GM18951 (cell line): ENCODE data around the gene DRC3.
"Not testable (repeated sequence)": the region's sequence is repeated elsewhere in the genome, so short reads cannot be mapped to it uniquely, and the experiment has no call there.

Source experiments
- POLR2A ChIP-seq: IDR thresholded peaks from 4 replicates; pipeline ENCODE4 v1.6.1; 2011; ENCODE audit warnings: mild to moderate bottlenecking; ENCODE audit not compliant: insufficient read length, insufficient read depth; ENCODE audit errors: extremely low read depth
- in situ Hi-C: fragments of 300-500 bp; cut with MboI; formaldehyde crosslinking; loops from one replicate; pipeline ENCODE4 v1.12.0; 2022; ENCODE audit warnings: low sequenced_read_pairs, mixed read lengths, inconsistent platforms; ENCODE audit not compliant: unreplicated experiment

Gene DRC3

DNA sequence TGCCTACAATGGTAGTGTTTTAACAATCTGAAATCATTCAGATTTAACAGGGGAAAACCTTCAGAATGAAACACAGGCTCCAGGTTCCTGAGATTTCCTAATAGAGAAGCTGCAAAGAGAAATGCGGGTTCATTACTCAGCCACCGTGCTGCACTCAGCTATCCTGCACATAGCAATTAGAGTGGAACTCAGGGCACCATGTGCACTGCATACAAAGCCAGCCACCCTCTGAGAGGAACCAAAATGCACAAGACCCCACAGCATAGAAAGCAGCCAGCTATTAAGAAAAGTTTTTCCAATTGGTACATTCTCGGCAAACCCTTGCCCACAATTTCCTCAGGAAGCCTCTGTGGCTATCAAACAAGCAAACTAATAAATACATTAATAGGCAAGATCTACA lies 37.9 kb upstream of the DRC3 start:
- no peak for TF ChIP-seq POLR2A
- in situ Hi-C loops = no loop called here

DNA sequence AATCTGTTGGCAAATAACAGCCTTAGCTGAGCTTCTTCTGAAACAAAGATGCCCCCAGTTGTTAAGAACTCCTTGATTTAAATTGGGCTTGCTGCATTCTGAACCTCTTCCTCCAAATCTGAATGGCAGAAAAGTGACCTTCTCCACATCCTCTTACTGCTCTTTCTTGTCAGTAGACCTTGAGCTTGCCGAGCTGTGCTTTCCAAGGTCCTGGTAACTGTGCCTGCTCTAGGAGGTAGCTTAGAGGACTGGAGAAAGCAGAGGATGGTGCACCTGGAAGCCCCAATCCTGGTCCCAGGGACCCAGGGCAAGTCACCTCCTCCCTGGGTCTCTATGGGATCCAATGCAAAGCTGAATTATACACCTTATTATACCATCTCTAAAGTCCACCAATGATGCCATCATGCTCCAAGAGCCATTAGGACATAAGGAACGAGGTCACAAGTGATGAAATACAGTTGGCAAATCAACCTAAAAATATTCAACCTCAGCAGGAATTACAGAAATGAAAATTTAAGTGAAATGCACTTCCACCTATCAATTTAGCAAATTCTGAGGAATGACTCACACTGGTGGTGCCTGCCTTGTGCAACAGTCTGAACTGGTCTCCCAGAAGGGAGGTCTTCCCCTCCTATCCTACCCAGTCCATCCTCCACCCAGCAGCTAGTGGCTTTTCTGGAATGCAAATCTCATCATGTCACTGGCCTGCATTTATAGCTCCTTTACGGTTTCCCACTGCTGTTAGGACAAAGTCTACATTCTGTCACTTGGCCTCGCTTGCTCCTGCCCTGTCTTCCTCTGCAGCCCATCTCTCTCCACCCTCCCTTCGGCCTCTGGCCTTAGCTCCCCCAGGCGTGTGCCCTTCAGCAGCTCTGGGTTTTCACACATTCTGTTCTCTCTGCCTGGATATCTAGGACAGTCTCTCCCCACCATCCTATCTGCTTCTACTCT lies 37.1 kb upstream of the DRC3 start:
- TF ChIP-seq POLR2A = no peak
- in situ Hi-C loops = no loop called here

DNA sequence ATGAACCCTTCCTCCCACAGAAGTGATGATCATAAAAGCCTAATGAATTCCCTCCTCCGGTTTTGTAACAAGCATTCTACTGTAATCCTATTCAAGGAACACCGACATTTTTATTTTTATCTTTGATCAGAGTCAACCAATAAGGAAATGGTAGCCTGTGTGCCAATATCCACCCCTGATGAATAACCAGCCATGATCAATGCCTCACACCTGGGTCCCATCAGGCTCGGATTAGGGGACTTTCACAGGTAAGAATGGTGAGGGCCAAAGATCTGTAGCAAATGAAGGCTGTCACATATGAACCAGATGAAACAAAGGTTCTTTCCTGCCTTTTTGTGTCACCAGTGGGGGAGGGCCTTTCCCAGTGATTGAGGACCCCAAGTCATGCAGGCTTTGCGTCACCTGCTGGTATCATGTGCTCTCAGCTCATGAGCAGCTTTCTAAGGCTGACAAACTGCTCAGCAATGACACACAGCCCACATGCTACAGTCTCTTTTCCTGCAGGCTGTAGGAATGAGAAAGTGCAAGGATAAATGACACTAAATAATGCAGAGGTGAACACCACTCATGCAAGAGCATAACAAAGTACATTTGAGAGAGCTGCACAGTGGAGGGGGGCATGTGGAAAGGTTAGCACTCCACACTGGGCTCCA lies 35.3 kb upstream of the DRC3 start:
- in situ Hi-C loops = no loop called here
- no peak for TF ChIP-seq POLR2A

DNA sequence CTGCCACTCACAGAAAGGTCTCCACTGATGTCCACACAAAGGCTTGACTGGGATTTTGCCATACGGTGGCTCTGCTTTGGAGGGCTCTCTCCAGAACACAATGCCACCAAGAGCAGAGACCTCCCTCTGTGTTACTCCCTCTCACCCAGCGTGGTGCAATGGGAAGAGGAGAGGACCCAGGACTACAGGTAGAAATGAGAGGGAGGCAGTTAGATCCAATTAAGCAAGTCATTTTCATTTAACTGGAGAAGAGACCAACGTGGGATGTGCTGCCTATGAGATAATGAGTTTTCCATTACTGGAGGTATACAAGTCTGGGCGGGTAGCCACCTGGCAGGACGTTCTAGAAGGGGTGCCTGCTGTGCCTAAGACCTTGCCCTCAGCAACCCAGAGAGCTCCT lies 34.7 kb upstream of the DRC3 start:
- in situ Hi-C loops = no loop called here
- no peak for TF ChIP-seq POLR2A

DNA sequence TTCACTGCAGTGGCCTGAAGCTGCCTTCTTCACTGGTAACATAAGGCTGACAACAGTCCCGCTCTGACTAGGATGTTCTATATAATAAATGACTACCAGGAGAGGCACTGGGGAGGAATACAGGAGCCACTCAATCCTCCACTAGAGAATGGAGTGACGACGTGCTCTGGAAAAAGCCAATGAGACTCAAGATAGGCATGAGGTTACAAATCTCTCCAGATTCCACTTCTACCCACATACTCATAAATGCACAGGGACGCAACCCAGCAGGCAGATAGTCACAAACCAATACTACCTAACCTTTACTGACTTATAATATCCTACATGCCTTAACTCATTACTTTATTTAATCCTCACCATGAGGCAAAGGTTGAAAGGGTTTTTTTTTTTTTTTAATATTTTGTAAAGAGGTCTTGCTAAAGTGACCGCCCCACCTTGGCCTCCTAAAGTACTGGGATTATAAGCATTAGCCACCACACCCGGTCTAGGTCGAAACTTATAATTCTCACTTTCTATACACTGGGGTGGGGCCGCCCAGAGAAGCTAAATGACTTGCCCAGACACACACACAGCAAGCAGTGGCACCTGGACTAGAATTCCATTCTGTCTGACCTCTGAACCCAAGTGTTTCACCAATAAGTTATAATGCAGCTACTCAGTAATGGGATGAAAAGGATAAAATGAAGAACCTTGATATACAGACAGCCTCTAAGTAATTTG lies 34.1 kb upstream of the DRC3 start:
- in situ Hi-C loops = no loop called here
- TF ChIP-seq POLR2A = no peak

DNA sequence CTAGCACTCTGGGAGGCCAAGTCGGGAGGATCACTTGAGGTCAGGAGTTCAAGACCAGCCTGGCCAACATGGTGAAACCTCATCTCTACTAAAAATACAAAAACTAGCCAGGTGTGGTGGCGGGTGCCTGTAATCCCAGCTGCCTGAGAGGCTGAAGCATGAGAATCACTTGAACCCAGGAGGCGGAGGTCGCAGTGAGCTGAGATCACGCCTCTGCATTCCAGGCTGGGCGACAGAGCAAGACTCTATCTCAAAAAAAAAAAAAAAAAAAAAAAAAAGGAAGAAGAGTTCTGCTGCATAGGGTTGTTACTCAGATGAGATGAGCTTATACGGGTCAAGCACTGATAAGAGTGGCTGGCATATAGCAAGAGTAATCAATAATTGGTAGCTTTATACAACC lies 32.7 kb upstream of the DRC3 start:
- in situ Hi-C loops = not testable (repeated sequence)

DNA sequence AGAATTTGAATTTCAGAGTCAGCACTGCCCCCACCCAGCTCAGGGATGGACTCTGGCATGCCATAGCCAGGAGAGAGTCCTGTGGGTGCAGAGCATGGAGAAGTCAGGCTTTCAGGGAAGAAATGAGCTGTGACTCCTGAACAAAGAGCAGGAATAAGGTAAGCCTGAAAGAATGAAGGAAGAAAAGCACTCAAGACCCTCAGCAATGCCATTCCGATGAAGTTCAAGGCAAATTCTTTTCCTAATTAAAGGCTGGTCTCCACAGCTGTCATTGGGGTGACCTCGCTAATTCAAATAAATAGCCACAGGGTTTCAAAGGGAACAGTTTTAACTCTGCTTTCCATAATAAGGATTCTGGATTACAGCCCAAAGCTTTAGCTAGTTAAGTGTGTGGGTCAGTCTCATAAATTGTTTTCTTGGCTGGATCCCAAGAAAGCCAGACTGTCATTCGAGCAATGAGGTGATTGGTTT lies 32.2 kb upstream of the DRC3 start:
- TF ChIP-seq POLR2A = no peak
- in situ Hi-C loops = no loop called here

DNA sequence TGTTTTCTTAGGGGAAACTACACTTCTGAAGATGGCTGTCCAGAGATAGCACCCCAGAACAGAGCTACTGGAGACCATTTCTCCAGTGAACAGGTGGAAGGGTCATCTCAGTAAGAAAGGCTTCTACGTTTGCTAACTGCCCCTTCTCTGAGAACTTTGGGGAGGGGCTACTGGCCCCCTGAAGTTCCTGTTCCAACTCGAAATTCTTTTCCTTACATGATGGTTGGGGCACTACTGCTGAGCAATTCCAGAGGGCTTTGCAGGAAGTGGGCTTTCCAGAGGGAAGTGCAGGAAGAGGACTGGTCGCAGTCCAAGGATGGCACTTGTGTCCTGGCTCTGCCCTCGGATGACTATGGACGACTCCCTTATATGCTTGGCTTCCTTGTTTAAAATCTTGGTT lies 31.6 kb upstream of the DRC3 start:
- in situ Hi-C loops = no loop called here

DNA sequence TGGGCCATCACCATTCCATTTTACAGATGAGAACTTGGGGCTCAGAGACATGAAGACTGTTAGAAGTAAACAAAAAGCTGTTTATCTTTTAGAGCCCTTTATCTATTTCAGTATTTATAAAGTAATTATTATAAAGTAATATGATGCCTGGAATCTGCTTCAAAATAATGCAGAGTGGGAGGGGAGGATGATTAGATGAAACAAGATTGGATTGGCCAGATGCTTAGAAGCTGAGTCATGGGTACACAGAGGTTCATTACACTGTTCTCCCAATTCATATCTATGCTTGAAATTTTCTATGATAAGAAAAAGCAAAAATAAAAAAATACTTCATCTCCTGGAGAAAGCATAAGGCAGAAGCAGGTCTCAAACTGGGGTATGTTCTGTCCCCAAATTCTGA lies 29.8 kb upstream of the DRC3 start:
- in situ Hi-C loops = no loop called here
- TF ChIP-seq POLR2A = no peak

More for the DNA sequence above, 31.6 kb upstream of the DRC3 start:
- no peak for TF ChIP-seq POLR2A

DNA sequence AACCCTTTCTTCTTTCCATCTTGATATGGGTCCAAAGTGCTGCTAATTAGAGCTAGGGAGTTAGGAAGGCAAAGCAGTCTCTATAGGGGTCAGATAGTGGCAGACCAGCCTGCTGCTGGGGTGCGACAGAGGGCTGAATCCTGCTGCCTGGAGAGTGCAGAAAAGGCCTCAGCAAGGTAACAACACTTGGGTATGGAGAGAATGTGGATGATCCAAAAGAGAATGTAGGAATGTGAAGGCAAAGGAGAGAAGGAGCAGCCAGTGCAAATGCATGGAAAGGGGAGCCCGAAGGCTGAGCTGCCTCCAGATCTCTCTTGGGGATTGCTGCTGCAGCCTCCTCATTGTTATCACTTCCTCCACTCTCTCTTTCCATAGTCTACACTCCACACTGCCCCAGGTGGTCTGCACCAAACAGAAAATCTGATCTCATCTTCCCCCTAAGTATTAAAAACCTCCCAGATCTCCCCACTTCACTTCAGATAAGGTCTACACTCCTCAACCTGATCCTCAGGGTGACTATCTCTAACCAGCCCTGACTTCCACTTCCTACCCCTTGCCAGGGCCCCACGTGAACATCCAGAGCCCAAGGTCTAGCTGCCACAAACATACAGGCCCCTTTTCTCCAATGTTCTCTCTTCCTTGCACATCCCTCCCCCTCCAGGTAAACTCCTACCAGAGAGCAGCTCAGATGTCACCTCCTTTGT lies 29.2 kb upstream of the DRC3 start:
- in situ Hi-C loops = no loop called here
- TF ChIP-seq POLR2A = no peak

DNA sequence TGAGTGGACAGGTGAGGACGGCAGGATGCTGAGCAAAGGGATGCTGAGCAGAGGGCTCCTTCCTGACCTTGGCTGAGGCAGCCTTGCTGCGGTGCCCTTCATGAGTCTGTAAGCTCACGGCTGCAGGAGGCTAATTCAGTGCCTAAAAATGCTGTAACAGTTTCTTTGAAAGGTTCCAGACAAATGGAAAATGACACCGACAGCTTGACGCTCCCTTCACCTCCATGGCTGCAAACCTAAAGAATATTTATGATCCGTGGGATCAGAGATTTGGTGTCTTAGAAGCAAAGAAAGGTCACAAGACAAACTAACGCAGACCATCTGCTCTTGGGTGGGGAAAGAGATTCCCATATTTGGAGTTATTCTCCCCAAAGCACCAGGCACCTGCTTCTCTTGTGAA lies 28.4 kb upstream of the DRC3 start:
- no peak for TF ChIP-seq POLR2A
- in situ Hi-C loops = no loop called here

DNA sequence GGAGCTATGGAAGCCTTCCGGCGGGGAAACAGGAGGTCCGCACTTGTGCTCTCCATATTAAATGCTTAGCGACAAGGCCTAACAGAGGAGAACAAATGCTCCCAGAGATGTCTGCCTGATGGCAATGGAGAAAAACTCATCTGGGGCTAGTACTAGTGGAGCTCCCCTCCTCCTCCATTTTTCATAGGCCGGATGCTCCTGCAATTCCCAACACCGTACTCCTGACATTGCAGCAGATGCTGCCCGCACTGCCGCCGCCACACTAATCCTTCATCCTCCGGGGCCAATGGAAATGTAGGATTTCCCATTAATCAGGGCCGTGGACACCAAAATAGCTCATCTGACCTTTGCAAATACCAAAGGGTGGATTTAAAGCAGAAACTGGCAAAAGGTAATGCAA lies 27.9 kb upstream of the DRC3 start:
- TF ChIP-seq POLR2A = no peak

DNA sequence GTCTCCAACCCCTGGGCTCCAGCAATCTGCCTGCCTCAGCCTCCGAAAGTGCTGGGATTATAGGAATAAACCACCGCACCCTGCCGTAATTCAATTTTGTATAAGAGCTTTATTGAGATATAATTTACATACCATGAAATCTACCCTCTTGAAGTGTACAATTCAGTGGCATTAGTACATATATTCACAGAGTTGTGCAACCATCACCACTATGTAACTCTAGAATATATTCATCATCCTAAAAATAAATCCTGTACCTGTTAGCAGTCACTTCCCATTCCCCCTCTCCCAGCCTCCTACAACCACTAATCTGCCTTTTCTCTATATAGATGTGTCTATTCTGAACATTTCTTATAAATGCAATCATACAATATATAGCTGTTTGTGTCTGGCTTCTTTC lies 26.6 kb upstream of the DRC3 start:
- in situ Hi-C loops = no loop called here
- no peak for TF ChIP-seq POLR2A

More for the DNA sequence above, 27.9 kb upstream of the DRC3 start:
- in situ Hi-C loops = no loop called here
